Measurements from ENCODE around the gene ANKS4B. TPM values are rescaled to one million over a fixed set of nuclear protein-coding genes. Genes with fewer than 3 reads are reported as not detected.

ANKS4B gene
- total RNA-seq, 2 donors from 2014 or later: 41.3 to 62.9 TPM

DNA sequence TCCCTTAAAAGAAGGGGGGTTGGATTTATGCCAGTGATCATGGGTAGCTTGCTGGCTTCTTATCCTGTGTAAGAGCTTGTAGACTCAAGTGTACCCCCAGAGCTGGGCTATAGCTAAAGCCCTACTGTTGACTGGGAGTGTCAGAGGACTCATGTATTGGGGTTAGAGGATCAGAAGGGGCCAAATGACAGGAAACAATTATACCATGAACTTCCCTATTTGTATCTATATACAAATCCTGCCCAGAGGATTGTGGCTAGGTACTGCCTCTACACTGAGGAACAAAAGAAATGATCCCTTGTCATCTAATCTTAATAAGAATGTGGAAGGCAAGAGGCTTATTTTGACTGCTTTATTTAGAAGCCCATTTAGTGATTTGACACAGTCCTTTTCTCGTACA, 36.4 kb upstream of the ANKS4B start:
- Histone ChIP-seq H3K4me3 (no peak overlapping the region), H3K9me3 (no peaks in the 10 kb centered on the region), H3K27ac (no peak overlapping the region), H3K36me3 (no peaks in the 10 kb centered on the region), H3K27me3 (no peaks in the 10 kb centered on the region), H3K4me1 (no peaks in the 10 kb centered on the region), H3K9ac (ENCODE audit: low read depth in 2 of 2, low read length in 2 of 2) (no peak overlapping the region)
- TF ChIP-seq, protein P1, sequence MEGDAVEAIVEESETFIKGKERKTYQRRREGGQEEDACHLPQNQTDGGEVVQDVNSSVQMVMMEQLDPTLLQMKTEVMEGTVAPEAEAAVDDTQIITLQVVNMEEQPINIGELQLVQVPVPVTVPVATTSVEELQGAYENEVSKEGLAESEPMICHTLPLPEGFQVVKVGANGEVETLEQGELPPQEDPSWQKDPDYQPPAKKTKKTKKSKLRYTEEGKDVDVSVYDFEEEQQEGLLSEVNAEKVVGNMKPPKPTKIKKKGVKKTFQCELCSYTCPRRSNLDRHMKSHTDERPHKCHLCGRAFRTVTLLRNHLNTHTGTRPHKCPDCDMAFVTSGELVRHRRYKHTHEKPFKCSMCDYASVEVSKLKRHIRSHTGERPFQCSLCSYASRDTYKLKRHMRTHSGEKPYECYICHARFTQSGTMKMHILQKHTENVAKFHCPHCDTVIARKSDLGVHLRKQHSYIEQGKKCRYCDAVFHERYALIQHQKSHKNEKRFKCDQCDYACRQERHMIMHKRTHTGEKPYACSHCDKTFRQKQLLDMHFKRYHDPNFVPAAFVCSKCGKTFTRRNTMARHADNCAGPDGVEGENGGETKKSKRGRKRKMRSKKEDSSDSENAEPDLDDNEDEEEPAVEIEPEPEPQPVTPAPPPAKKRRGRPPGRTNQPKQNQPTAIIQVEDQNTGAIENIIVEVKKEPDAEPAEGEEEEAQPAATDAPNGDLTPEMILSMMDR (IDR thresholded peaks at IDR 0.05): no peak
- no peak for DNase-seq
- intact Hi-C loops (cut with DNase I): no loop called here

DNA sequence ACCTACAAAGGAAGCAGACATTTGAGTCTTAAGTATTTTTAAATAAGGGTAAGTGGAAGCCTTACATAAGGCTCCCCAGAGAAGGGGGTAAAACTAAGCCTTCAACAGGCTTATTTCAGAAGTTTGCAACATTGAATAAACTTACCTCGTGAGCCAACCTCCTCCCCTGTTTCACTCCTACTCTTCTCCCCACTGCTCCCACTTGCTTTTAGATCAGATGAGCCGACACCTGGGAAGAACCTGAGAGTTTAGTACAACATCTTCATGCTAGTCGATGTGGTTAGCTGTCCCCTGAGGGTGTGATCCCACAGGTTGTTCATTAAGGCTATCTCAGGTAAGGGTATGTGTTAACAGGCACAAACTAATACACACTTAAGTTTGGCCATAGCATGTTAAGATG, 35.9 kb upstream of the ANKS4B start:
- Histone ChIP-seq H3K27ac (no peak overlapping the region), H3K9me3 (no peaks in the 10 kb centered on the region), H3K36me3 (no peaks in the 10 kb centered on the region), H3K27me3 (no peaks in the 10 kb centered on the region), H3K4me3 (no peak overlapping the region), H3K4me1 (no peaks in the 10 kb centered on the region), H3K9ac (ENCODE audit: low read depth in 2 of 2, low read length in 2 of 2) (no peak overlapping the region)
- DNase-seq: no peak
- TF ChIP-seq, protein P1 (IDR thresholded peaks at IDR 0.05): no peak
- intact Hi-C loops (cut with DNase I): no loop called here

DNA sequence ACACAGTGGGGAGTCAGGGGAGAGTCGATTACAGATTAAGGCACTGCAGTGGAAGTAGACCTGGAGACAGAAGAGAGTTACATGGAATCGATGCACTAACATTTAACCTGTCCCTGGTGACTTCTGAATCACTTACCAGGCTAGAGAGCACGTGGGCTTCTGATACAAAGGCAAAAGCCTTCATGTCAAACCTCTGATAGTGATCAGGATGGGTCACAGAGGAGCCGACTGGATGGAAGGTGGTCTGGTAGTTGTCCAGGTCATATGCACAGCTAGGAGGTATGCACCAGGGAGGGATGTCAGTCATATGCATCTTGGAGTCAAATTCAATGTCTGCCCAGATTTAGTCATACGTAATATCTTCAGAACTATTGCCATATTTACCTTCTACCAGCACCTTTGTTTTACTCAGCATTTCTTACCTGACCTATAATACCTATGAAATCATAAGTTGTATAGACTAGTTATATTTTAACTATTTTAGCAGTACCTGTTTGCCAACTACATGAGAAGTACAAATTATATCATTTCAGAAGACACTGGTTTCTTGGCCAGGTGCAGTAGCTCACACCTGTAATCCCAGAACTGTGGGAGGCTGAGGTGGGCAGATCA, 33.8 kb upstream of the ANKS4B start:
- no peaks in the 10 kb centered on the region for H3K9me3 ChIP-seq
- H3K9ac ChIP-seq (ENCODE audit: low read depth in 2 of 2, low read length in 2 of 2): peak overlapping the region in 1 of 2 donors; percentile 47
- H3K27ac ChIP-seq: no peak overlapping the region
- DNase-seq: no peak
- intact Hi-C loops (cut with DNase I): no loop called here
- H3K27me3 ChIP-seq: no peaks in the 10 kb centered on the region
- H3K4me3 ChIP-seq: no peak overlapping the region
- no peaks in the 10 kb centered on the region for H3K4me1 ChIP-seq
- no peaks in the 10 kb centered on the region for H3K36me3 ChIP-seq
- TF ChIP-seq, protein P1 (IDR thresholded peaks at IDR 0.05): no peak

DNA sequence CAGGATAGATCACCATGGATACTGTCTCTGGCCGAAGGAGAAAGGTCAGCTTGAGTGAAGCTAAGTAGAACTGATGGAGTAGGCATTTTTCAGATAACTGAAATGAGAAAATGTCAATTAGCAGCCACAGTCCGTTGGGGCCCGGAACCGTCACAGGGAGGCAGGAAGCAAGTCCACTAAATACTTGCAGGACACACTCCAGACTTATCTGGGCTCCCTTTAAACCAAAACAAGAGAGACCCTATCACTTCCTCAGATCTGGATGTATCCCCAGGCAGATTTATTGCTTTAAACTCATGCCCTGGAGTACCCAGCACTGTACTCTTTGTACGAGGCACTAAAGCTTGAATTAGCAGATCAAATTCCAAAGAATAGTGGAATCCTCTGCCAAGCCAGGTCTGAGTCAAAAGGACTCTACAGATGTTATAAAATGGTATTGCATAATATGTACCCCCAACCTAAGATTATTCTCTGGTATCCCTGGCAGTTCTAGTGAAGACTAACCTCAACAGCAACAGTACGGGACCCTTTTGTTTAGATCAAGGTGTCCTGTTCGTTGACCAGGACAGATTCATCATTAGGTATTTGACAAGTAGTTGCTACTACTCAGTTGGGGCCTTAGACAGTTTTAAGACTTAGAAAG, 30.2 kb upstream of the ANKS4B start:
- Histone ChIP-seq H3K9me3 (no peaks in the 10 kb centered on the region), H3K27me3 (no peaks in the 10 kb centered on the region), H3K4me3 (no peak overlapping the region), H3K9ac (ENCODE audit: low read depth in 2 of 2, low read length in 2 of 2) (no peak overlapping the region), H3K4me1 (no peaks in the 10 kb centered on the region), H3K36me3 (no peaks in the 10 kb centered on the region), H3K27ac (no peak overlapping the region)
- TF ChIP-seq, protein P1 (IDR thresholded peaks at IDR 0.05): no peak
- DNase-seq: peak; percentile 34
- intact Hi-C loops (cut with DNase I): no loop called here

DNA sequence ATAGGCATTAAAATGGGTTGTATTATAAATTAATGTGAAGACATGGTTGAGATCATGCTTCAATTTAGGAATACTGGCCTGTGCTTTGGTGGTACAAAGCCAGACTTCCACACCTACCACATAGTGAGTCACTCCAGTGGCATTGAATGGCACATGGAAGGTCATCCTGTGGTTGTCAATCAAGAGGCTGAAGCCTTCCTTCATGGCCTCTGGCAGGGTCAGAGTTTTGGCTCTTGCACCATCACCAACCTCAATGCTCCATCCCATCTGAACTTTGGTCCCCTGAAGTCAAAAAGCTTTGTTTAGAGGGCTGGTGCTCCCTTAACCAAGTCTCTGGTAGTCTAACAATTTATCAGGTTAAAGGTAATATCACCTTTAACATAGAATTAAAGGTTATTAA, 28.2 kb upstream of the ANKS4B start:
- no peak for DNase-seq
- H3K9ac ChIP-seq (ENCODE audit: low read depth in 2 of 2, low read length in 2 of 2): no peak overlapping the region
- H3K4me1 ChIP-seq: no peaks in the 10 kb centered on the region
- no peak overlapping the region for H3K27ac ChIP-seq
- H3K27me3 ChIP-seq: no peaks in the 10 kb centered on the region
- TF ChIP-seq, protein P1 (IDR thresholded peaks at IDR 0.05): no peak
- intact Hi-C loops (cut with DNase I): no loop called here
- H3K4me3 ChIP-seq: no peak overlapping the region
- H3K36me3 ChIP-seq: no peaks in the 10 kb centered on the region
- no peaks in the 10 kb centered on the region for H3K9me3 ChIP-seq
